GM21390 (cell line): ENCODE data around the gene SZT2.
"Not testable (repeated sequence)": the region's sequence is repeated elsewhere in the genome, so short reads cannot be mapped to it uniquely, and the experiment has no call there.

ENCODE experiments used
- ATAC-seq: cut with Tn5 transposase; IDR thresholded peaks from one replicate; pipeline ENCODE4 v1.9.1; 2021; ENCODE audit not compliant: unreplicated experiment

The SZT2 gene

GRCh38 chr1:43360616-43361015 is 29.1 kb upstream of the SZT2 start:
- ATAC-seq: no peak

DNA sequence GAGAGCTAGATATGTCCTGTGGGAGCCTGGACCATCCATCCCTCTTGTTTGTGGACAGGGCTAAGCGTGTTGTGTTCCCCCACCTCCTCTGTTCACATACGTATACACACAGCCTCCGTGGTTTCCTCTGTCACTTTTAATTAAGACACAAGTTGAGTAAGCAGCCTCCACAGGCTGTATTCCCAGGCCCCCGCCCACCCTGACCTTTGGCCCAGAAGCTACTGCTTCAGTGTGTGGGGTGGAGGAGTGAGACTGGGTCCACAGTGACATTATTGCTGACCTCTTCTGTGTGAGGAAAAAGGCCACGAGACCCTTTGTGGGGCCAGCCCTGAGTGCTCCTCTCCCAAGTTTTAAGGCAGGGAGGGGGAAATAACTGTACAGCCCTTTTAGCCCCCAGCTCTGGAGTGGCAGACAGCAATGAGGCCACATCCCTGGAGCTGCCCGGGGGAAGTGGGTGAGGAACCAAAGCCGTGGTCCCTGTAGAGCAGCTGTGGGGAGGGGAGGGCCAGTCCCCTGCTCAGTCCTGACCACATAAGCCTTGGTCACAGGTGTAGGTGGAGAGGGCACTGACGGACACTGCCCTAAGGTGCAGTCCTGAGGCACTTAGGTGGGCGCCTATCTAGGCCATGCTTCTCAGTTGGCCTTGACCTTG is 26.3 kb upstream of the SZT2 start:
- ATAC-seq: no peak

GRCh38 chr1:43363935-43364525 is 25.7 kb upstream of the SZT2 start:
- ATAC-seq: no peak

GRCh38 chr1:43365678-43366077 is 24.0 kb upstream of the SZT2 start:
- no peak for ATAC-seq

- ATAC-seq: no peak
Observed at GRCh38 chr1:43366179-43366578, 23.5 kb upstream of the SZT2 start.

DNA sequence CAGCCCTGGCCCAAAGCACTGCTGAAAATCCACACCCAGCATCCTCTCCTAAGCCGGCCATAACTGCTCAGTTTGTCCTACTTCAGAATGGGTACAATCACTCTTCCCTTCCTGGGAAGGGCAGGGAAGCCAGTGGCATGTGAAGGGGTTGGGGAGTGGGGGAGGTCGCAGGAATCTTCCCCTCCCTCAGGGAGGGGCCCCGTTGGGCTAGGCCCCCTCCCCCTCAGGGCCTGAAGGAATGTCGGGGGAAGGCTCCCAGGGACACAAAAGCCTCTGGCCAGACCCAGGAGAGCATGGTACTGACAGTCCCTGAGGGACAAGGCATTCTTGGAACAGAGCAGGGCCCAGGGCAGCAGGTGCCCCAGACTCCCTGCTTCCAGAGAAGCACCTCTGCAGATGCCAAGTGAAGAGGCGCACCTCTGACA is 23.1 kb upstream of the SZT2 start:
- ATAC-seq: no peak

- ATAC-seq: peak; percentile 37
Observed at GRCh38 chr1:43367026-43367903, 22.4 kb upstream of the SZT2 start.

DNA sequence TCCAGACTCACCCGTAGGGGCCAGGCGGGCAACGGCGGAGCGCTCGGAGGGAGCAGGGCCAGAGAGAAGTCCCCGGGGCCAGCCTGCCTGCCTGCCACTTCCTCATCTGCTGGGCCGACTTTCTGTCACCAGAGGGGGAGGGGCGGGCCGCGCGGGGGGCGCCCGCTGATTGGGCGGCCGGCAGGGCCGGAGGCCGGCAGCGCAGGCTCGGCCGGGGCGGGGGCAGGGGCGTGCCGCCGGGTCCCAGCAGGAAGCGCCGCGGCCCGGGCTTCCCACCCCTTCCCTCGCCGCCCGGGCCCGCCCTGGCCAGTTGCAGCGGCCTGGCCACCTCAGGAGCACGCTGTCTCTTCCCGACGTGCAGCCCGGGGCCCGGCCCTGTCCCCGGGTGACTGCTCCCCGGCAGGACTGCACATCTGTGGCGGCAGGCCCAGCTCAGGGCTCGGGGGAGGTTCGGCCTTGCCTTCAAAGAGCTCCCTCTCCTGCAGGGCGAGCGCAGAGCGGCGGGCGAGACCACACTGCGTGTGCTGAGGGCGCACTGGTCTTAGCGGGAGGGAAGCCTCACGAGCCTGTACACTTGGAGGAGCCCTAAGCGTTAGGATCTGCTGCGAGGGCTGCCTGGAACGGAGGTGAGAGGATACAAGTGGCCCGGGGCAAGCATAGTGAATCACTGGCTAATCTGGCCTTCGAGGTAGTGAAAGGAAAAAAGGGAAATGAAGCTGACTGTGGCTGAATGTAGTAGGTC is 21.6 kb upstream of the SZT2 start, which contains the start of gene ELOVL1:
TSS of gene ELOVL1 (minus strand) at position 108 of the 742 bp plus-strand sequence. CDS start 2,402 bp downstream, outside the sequence.
- peak; percentile 77 for ATAC-seq

- no peak for ATAC-seq
Observed at GRCh38 chr1:43368646-43369020, 21.1 kb upstream of the SZT2 start.

DNA sequence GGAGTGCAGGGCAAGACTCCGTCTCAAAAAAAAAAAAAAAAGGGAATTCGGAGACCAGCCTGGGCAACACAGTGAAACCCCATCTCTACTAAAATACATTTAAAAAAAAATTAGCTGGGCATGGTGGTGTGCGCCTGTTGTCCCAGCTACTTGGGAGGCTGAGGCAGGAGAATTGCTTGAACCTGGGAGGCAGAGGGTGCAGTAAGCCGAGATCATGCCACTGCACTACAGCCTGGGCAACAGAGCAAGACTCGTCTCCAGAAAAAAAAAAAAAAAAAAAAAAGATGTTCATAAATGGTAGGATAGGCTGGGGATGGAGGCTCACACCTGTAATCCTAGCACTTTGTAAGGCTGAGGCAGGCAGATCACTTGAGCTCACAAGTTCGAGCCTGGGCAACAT is 19.9 kb upstream of the SZT2 start:
- not testable (repeated sequence) for ATAC-seq

- no peak for ATAC-seq
Observed at GRCh38 chr1:43370564-43370963, 19.1 kb upstream of the SZT2 start.

GRCh38 chr1:43372172-43372571 is 17.5 kb upstream of the SZT2 start:
- ATAC-seq: no peak

DNA sequence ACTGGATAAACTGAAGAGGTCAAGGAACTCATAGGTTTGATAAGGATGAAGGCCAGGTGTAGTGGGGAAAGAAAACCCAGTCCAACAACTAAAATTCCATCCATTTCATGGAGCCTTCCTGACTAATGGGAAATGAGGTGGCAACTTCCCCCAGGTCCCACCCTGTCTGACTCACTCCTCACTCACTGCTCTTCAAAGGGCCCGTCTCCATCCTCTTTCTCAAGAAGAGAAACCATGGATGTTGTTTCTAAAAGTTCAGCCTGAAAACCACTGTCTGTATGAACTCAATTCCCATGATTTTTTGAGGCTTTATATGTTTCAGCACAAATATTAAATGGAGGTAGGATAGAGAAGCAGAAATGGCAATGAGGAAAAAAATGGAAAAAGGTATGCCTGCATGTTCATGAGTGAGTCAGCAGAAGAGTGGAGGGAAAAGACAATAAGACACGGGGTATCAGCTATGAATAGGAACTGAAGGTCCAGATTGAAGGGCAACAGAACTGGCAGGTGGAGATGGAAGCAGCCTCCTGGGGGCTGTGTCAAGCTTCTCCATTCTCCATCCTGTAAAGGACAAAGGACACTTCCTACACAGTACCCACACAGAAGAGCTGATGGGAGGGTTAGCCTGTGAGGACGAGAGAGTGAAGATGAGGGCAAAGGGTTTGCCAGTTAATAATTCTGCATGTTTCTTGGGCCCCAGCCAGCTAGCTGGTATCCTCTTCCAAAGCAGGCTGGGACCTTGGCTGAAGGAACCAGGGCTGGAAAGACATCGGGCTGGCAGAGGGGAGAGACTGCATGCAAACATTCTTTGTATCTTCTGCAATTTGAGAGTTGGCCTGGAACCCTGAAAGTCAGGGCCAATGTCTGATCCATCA is 16.4 kb upstream of the SZT2 start:
- ATAC-seq: no peak

GRCh38 chr1:43376723-43377235 is 12.9 kb upstream of the SZT2 start:
- no peak for ATAC-seq

- ATAC-seq: no peak
Observed at GRCh38 chr1:43377831-43378230, 11.9 kb upstream of the SZT2 start.

DNA sequence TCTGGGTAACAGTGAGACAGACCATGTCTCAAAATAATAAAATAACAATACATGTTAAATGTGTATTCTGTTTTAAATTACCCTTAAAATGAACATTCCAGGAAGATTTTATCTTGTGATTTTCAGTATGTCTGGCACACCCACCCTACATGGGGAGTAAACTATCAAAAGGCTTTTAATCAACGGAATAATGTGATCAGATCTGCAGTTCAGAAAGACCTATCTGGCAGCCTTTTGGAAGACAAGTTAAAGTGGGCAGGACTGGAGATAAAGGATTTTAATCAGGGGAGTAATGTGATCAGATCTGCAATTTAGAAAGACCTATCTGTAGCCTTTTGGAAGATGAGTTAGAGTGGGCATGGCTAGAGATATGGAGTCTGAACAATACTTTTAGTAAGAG is 10.2 kb upstream of the SZT2 start:
- no peak for ATAC-seq

DNA sequence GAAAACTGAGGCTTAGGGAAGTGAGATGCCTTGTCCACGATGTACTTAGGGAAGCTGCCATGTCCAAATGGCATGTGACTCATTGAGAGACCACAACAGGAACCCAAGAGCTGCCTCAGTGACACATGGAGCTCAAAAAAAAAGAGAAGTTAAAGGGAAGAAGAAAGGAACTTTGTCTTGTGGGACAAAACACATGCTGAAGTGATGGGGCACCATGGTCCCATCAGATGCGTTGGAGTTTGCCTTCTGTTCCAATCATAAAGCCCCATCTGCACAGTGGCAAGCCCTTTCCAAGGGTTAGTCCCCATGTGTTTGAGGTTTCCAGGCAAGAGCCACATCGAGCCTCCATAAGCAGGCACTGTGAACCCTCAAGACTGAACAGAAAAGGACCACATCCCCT is 8.1 kb upstream of the SZT2 start:
- ATAC-seq: no peak

- no peak for ATAC-seq
Observed at GRCh38 chr1:43382027-43382779, 7.5 kb upstream of the SZT2 start.

DNA sequence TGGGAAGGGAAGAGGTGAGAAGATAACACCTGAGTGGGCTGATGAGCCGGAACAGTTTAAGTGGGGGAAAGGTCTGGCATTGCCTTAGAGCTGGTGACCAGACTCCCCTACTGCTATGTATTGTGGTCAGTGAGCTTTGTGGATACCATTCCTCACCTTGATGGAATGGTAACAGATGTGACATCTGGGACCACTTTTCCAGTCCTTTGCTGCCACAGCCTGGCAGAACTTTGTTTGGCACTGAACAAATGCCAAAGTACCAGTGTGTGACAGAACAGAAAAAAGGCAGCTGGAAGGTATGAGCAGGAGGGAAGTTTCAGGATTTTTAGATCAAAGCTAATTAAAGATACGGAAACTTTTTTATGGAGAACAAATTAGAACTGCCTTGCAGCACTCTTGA is 6.2 kb upstream of the SZT2 start:
- ATAC-seq: no peak
